HuH-7 (cell line): Measurements from ENCODE around the gene MYF6.

Experiments
- DNase-seq: peaks from one replicate; pipeline ENCODE4 v3.0.0; 2011; ENCODE audit warnings: low spot score

The MYF6 gene

GRCh38 chr12:80707830-80708258 lies 410 bp downstream of the MYF6 start:
- no peak for DNase-seq

- DNase-seq, result no peak
Observed at GRCh38 chr12:80708259-80708974, 983 bp downstream of the MYF6 start.

DNA sequence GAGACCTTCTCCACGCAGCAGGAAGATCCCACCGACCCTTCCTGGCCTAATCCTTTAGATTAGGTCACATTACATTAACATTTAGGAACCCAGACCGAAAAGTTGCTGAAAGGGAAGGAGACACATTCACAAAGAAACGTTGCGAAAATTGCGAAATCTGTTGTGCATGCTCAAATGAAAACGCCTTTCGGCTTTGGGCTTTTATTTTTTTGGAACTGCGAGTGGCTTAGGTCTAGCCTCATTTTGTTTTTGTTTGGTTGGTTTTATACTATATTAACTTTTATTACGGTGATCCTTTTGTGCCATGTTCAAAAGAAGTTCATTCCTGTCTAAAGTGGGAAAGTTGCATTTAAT lies 1.5 kb downstream of the MYF6 start:
- DNase-seq, result no peak

GRCh38 chr12:80709811-80710726 lies 2.6 kb downstream of the MYF6 start:
- DNase-seq, result peak; percentile 60

DNA sequence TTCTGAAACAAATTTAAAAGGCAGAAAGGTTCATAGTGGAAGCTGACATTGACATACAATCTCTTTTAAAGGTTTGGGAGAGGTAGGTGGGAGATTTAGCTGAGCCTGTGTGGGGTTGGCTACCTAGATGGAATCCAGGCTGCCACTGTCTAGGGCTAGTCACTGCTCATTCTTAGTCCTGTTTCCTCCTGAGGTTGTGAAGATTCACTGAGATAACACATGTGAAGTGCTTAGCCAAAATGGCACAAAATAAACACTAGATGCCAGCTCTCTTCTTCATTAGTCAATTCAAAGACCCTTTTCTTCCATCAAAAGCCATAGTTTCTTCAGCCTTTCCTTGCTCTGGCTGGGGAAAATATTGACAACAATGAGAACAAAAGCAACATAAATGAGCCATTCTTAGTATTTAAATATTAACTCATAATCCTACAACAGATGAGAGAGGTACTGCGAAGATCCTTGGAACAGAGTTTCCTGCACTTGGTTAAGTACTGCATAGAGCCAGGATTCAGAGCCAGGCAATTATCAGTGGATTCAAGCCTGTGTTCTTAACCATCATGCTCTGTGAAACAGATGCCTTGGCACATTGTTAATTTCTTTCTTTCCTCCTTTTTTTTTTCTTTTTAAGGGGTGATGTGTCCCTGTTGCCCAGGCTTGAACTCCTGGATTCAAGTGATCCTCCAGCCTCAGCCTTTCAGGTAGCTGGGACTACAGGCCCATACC lies 3.5 kb downstream of the MYF6 start:
- DNase-seq, result no peak

- DNase-seq, result no peak
Observed at GRCh38 chr12:80711866-80712265, 4.4 kb downstream of the MYF6 start.

- DNase-seq, result no peak
Observed at GRCh38 chr12:80712866-80713265, 5.4 kb downstream of the MYF6 start.

DNA sequence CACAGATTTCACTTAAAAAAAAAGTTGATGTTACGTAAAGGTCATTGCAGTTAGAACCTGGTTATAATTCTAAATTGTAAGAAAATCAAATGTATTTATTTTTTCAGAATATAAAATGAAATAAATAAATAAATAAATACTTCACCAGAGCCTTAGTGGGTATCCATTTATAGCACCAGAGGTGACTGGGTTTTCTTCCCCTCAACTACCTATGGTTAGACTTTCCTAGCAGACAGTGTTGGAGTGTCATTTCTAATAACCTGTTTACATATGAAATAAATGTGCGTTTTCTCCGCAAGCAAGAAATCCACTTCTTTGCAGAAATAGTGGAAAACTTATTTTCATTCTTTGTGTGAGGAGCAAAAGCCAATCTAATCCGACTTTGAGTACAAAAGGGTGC lies 6.0 kb downstream of the MYF6 start:
- DNase-seq, result no peak

- DNase-seq, result no peak
Observed at GRCh38 chr12:80714055-80714454, 6.6 kb downstream of the MYF6 start.

DNA sequence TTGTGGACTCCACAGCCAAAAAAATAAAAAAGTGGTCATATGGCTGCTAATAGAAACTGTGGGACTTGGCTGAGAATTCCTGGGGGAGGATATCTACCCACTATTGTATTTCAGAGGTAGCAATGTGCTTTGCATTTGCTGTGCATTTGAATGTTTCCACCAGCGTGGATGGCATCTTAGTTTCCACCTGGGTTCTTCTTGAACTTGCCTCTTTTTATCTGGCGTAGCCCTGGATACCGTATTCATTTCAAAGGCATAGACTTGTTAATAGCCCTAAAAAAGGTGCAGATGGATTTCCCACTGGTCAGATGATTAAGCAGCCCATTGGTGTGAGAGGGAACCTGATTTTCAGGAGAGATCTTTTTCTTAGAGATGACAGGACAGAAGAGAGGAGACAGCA lies 7.4 kb downstream of the MYF6 start:
- DNase-seq, result no peak

DNA sequence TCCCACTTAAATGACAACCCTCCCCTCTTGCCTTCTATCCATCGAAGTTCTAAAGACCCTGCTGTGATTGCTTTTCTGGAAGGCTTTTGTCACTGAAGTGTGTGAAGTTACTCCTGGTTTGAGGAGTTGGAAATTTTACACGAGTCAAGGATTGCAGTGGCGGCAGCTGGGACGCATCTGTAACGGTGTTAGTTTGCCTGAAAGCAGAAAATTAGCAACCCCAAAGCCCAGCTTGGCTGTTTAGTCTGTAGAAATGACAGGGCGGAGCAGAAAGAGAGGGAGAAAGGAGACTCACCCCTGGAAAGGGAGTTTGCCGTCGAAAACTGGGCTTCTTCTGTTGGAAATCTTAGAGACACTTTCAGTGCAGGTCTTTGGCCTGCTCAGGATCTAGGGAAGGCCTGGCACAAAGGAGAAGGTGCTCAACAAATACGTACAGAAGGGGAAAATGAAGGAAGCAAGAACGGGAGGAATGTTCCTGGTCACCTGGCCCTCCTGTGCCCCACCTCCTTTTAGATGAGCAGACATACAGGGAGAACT lies 8.3 kb downstream of the MYF6 start:
- no peak for DNase-seq

GRCh38 chr12:80716696-80717469 lies 9.4 kb downstream of the MYF6 start, which contains the start of gene MYF5:
TSS of gene MYF5 (plus strand) at chr12:80716912. CDS start at chr12:80717064, 152 bp downstream.
- DNase-seq, result no peak

GRCh38 chr12:80717856-80718255 lies 10.4 kb downstream of the MYF6 start:
- no peak for DNase-seq

DNA sequence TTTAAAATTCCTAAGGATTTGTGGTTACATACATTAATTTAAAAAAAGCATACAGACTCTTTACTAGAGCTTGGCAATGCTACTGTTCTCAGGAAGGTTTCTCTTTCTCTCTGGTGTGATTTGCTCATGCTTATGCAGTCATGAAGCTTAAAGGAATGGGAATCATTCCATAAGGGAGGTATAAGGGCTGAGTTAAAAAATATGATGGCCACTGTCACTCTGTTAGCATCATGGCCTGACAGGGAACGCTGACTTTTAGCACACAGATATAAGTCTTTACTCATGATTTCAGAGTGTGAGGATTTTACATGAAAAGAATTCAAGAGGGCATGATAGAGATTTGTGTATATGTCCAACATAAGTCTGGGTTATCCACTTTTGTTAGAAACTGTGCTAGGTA lies 13.1 kb downstream of the MYF6 start:
- DNase-seq, result no peak

DNA sequence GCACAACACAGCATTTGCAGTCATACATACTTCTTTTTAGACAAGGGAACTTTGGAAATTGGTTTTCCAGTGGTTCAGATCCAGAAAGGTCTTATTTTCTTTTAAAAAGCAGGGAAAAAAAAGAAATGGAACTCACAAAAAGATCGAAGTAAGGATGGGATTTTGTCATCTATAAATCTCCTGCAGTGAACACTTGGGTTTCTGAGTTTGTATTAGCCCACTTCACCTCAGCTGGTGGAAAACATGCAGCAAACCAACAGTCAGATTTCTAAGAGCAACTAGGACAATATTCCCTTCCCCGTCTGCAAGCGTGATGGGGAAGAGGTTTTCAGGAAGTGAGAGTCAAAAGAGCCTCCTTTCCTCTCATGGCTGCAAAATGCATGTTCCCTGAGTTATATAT lies 13.9 kb downstream of the MYF6 start:
- DNase-seq, result no peak

DNA sequence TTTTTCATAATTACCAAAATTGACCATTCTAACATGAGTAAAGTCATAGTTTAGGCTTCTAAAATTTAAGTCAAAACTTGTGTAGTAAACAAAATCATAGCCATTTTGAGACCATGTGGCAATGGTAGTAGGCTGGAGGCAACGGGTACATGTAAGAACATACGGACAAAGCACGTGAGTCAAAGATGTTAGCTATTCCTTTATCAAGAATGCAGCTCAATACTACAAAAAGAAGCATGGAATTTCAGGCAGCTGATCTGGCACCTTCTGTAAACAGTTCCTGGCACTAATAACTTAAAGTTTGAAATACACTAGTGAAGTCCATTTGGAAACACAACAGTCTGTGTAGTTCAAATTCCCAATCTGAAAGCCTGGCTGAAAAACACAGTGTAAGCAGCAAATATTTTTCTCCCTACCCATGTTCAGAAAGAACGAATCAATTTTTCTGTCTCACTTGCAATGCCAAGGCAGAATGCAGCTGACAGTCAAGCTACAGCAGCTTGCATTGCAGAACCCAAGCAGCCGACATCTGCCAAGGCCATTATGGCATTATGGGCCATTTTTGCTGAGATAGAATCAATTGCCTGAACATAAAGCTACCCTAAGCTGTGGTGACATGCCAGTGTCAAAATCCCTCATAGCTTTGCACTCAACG lies 38.5 kb downstream of the MYF6 start:
- no peak for DNase-seq

DNA sequence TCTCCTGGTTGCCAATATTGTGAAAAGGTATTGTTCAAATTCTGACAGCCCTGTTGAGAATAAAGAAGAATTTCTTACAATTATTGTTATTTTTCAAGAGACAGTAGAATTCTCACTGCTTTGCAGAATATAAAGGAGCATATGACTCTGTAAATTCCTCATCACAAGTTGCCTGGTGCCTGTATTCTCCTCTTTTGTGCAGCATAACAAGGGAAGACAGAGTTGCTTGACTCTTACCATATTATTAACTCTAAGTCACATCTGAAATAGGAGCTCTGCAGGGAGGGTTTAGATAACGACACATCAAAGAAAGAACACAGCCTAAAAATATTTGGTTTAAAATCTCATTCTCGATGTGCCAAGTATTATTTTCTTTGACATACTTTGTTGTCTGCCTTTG lies 40.4 kb downstream of the MYF6 start:
- DNase-seq, result no peak

DNA sequence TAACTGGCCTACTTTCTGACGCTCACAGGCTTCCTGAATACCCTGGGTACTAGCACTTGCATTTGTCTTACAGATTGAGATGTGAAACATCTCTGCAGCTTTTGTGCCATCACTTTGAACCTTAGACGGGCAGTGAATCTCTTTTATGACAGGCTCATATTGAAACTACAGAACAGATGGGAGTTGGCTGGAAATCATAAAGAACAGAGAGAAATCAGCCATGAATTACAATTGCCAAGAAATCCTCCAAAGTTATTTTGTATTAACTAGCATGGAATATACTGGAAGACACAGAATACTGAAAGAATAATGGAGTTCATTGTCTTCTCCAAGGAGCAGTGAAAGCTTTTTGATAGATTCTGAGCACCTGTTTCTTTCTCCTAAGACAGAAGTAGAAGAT lies 42.0 kb downstream of the MYF6 start:
- no peak for DNase-seq

- no peak for DNase-seq
Observed at GRCh38 chr12:80752464-80752863, 45.0 kb downstream of the MYF6 start.

DNA sequence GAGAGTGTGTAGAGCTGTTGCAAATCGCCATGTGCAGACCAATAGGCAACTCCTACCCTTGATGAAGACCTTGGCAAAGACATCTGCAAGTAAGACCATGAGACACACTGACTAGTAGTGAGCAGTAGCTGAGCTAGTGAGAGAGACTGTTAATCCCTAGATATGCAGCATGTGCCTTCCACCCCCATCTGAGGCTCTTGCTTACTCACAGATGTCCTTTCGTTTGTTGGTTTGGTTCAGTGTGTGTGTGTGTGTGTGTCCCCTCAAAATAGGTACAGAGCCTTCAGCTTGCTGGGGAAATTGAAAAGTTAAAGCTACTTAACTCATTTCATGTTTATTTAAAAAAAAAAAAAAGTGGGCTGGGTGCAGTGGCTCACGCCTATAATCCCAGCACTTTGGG lies 46.8 kb downstream of the MYF6 start:
- no peak for DNase-seq

GRCh38 chr12:80756875-80757274 lies 49.4 kb downstream of the MYF6 start:
- DNase-seq, result no peak
